Mammary epithelial cell (primary cell): Measurements from ENCODE around the gene SERBP1.

ENCODE experiments used
- CTCF ChIP-seq, 2 donors: IDR thresholded peaks in 1 of 2; conservative IDR thresholded peaks in 1 of 2; 2 replicates each; pipeline ENCODE4 v1.5.1; 2011 to 2012; ENCODE audit warnings: inconsistent platforms in 2 of 2, low read length in 2 of 2, mild to moderate bottlenecking in 2 of 2, control low read depth in 1 of 2, low read depth in 1 of 2; ENCODE audit not compliant: insufficient read depth in 1 of 2; ENCODE audit errors: extremely low read depth in 1 of 2
- EZH2 ChIP-seq: IDR thresholded peaks from 2 replicates; pipeline ENCODE4 v1.6.1; 2012; ENCODE audit warnings: low read length, inconsistent platforms, borderline replicate concordance

- no peak for TF ChIP-seq CTCF (conservative IDR thresholded peaks at IDR 0.05 in 1 of 2, IDR thresholded peaks at IDR 0.05 in 1 of 2; ENCODE audit: extremely low read depth in 1 of 2, insufficient read depth in 1 of 2, low read depth in 1 of 2, low read length in 2 of 2)
- TF ChIP-seq EZH2: no peak
These were observed 49.1 kb upstream of the SERBP1 start for GRCh38 chr1:67479146-67479891.
